ENCODE measurements around the gene MGMT. TPM values are rescaled to one million over a fixed set of nuclear protein-coding genes. Genes with fewer than 3 reads are reported as not detected.

Gene MGMT
- total and polyA plus RNA-seq, 9 of the 15 experiments (the other 6 are each of a cell fraction or from before 2014, with no cell fraction given): 0.03 to 0.29 (median 0.11) TPM; not detected in 4

- TF ChIP-seq CTCFL (IDR thresholded peaks at IDR 0.05; ENCODE audit: borderline replicate concordance, insufficient read depth, low read depth, low read length, poor library complexity, severe bottlenecking) (no peak), KDM4B (IDR thresholded peaks at IDR 0.05; ENCODE audit: borderline replicate concordance in 2 of 2, low read depth in 1 of 2) (no peak), E2F4 (CRISPR knock-in tag; IDR thresholded peaks at IDR 0.05; ENCODE audit: low read depth) (no peak), ZBTB34 (CRISPR knock-in tag; IDR thresholded peaks at IDR 0.05) (no peak), TCF7L2 (IDR thresholded peaks at IDR 0.05; ENCODE audit: low read depth, low read length) (no peak), EZH2 (IDR thresholded peaks at IDR 0.05; ENCODE audit: borderline replicate concordance, low read depth, low read length) (no peak), SIN3A (IDR thresholded peaks at IDR 0.05; ENCODE audit: borderline replicate concordance in 2 of 2, control insufficient read depth in 1 of 2, low read depth in 2 of 2, low read length in 2 of 2) (no peak), MEF2D (tag; conservative IDR thresholded peaks at IDR 0.05; ENCODE audit: low read depth) (no peak), U2AF2 (optimal IDR thresholded peaks at IDR 0.05; ENCODE audit: low read depth, low read length) (no peak), HDAC3 (IDR thresholded peaks at IDR 0.05; ENCODE audit: borderline replicate concordance, partially characterized antibody) (no peak), ZNF324 (CRISPR knock-in tag; IDR thresholded peaks at IDR 0.05) (no peak)
Observed at GRCh38 chr10:129550076-129550475, 83.0 kb downstream of the MGMT start (continued).

Data from K562 (cell line).